GM20000 (cell line): ENCODE measurements around the gene SGK1.
"Not testable (repeated sequence)": the region's sequence is repeated elsewhere in the genome, so short reads cannot be mapped to it uniquely, and the experiment has no call there.

Source experiments
- DNase-seq: peaks from one replicate; pipeline ENCODE4 v3.0.0; 2012; ENCODE audit warnings: low spot score
- TF ChIP-seq, protein P1 (sequence below): IDR thresholded peaks from 2 replicates; pipeline ENCODE4 v1.5.1; 2012; ENCODE audit warnings: mild to moderate bottlenecking, control low read depth; ENCODE audit errors: extremely low read depth, missing control alignments

The SGK1 gene

DNA sequence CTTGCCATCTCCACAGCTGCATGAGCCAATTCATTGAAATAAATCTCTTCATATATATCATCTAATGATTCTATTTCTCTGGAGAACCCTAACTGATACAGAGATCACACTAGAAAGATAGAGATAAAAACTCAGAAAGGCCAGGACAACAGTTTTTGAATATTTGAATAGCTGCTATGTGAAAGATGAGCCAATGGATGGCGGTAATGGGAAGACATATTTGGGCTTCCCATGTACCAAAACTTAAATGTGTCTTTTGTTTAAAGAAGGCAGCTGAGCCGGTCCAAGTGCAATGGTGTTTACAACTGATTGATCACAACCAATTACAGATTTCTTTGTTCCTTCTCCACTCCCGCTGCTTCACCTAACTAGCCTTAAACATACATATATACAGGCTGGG, 35.1 kb downstream of the SGK1 start:
- TF ChIP-seq, protein P1, sequence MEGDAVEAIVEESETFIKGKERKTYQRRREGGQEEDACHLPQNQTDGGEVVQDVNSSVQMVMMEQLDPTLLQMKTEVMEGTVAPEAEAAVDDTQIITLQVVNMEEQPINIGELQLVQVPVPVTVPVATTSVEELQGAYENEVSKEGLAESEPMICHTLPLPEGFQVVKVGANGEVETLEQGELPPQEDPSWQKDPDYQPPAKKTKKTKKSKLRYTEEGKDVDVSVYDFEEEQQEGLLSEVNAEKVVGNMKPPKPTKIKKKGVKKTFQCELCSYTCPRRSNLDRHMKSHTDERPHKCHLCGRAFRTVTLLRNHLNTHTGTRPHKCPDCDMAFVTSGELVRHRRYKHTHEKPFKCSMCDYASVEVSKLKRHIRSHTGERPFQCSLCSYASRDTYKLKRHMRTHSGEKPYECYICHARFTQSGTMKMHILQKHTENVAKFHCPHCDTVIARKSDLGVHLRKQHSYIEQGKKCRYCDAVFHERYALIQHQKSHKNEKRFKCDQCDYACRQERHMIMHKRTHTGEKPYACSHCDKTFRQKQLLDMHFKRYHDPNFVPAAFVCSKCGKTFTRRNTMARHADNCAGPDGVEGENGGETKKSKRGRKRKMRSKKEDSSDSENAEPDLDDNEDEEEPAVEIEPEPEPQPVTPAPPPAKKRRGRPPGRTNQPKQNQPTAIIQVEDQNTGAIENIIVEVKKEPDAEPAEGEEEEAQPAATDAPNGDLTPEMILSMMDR, result no peak
- no peak for DNase-seq

DNA sequence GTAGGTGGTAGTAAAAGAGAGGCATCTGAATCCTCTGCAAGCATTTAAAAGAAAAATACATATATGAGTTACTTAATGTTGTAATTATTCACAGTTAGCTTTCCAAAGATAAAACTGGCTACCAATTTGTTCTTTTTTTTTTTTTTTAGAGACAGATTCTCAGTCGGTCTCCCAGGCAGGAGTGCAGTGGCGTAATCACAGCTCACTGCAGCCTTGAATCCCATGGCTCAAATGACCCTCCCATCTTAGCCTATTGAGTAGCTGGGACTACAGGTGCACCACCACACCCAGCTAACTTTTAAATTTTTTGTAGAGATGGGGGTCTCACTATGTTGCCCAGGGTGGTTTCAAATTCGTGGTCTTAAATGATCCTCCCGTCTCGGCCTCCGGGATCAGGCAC, 36.5 kb downstream of the SGK1 start:
- TF ChIP-seq, protein P1, result no peak
- DNase-seq, result no peak

DNA sequence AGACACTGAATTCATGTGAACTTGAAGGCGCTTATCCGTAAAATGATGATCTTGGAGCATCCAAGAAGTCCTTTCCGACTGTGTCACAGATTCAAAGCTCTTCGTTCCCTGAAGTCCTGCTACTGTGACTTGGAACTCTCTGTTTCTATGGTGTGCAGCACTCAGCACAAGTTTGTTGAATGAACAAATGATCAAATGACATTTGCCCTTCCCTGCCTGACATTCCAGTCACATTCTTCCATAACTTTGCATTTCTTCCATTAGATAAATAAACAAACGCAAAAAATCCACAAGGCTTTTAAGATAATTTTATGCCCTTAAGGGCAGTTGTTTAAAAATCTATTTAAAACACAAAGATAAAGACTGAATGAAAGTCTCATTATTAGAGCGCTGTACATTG, 39.9 kb downstream of the SGK1 start:
- TF ChIP-seq, protein P1, result no peak

DNA sequence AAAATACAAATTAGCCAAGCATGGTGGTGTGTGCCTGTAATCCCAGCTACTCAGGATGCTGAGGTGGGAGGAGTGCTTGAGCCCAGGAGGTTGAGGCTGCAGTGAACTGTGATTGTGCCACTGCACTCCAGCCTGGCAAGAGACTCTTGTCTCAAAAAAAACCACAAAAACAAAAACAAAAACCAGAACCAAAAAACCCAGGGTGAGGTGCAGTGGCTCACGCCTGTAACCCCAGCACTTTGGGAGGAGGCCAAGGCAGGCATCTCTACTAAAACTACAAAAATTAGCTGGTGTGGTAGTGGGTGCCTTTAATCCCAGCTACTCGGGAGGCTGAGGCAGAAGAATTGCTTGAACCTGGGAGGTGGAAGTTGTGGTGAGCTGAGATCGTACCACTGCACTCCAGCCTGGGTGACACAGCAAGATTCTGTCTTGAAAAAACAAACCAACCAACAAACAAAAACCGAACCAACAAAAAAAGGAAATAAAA, 41.0 kb downstream of the SGK1 start:
- not testable (repeated sequence) for DNase-seq

More for the DNA sequence above, 39.9 kb downstream of the SGK1 start:
- DNase-seq, result no peak

DNA sequence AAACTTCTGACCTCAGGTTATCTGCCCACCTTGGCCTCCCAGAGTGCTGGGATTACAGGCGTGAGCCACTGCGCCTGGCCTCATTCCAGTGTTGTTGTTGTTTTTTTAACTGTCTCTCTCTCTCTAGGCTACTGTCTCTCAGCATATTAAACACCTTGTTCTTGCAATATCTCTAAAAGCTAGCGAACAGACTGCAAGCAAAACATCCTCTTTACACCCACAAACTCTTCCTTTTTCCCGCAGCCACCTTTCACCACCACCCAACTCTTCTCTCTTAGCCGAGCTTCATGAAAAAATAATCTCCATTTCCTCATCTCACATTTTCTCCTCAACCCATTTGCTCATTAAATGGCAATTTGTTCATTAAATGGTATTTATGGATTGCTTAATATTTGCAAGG, 45.5 kb downstream of the SGK1 start:
- TF ChIP-seq, protein P1, result no peak
- no peak for DNase-seq

DNA sequence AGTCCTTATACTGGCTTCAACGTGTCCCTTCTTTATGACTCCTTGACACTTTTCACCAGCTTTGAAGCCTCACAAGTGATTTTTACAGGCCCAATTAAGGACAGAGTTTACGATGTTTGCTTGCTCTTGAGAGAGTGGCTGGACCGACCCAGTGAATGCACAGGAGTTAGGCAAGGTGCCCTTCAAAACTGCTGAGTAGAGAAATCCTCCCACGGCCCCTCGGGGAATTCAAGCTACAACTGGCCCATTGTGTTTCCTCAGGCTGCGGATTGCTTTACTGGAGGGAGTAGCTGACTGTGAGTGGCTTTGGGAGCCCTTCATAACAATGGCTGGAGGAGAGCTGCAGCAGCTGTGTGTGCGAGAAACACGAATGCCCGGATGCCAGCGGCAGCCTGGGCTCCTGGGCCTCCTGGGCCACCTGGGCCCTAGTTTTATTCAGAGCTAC, 50.0 kb downstream of the SGK1 start:
- TF ChIP-seq, protein P1, result no peak
- DNase-seq, result no peak

DNA sequence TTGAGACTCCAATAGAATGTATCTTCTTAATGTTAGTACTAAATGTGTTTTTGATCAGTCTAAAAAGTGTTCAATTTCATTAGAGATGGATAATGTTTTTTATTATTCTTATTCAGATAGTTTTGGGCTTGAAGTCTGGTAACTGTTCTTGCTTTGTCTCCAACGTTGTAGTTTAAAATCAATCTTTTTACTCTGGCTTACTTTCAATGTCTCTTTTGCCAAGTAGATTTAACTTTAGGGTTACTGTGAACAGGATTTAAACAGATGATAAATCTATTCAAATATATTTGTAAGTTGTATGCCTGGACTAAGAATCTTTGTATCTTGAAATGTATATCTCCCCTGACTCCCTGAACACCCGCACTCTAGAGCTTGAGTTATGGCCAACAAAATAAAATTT, 51.1 kb downstream of the SGK1 start:
- DNase-seq, result no peak
- TF ChIP-seq, protein P1, result no peak

DNA sequence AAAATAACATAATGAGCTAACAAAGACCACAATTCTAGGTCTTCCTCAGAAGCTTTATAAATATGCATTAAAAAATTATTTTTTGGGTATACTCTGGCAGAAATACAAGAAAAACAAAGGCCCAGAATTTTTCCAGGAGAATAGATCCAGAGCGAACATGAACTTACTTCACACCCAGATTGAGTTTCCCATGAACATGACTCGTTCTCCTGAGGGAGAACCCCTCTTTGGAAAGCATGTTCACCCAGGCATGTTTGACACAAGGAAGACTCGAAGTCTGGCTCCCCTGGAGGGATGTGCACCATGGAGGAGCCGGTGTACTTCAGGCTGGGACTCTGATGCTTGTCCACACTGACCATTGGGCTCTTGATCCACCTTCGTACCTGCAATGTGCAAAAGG, 56.1 kb downstream of the SGK1 start:
- TF ChIP-seq, protein P1, result no peak
- no peak for DNase-seq
